HepG2 (cell line): Measurements from ENCODE around the gene ME3. TPM values are rescaled to one million over a fixed set of nuclear protein-coding genes. Genes with fewer than 3 reads are reported as not detected.

ENCODE experiments used
- ATAC-seq: fragments of 200-7000 bp; cut with Tn5 transposase; 3 replicates; pipeline ENCODE4 v1.9.1; 2020; ENCODE audit warnings: mild to moderate bottlenecking, moderate library complexity
- BruUV-seq: library from RNA; stranded (reverse); fragments of 400-500 nt; replicated peaks from 2 replicates; lab custom pipeline; 2021; lab: Mats Ljungman, UMichigan
- CTCF ChIA-PET: fragments of 300-600 bp; formaldehyde crosslinking; extraction: SDS; loops from one replicate; lab custom pipeline; 2021; ENCODE audit warnings: low total read pairs, inconsistent platforms, low intra/inter-chr PET ratio; lab: Yijun Ruan, JAX
- POLR2A ChIA-PET: fragments of 350-600 bp; sonication (Branson Sonifier 250); formaldehyde crosslinking; loops from one replicate; lab custom pipeline; 2020; ENCODE audit warnings: antibody characterized with exemption, inconsistent platforms; lab: Yijun Ruan, JAX
- DNase-seq: peaks from one replicate; pipeline ENCODE4 v3.0.0-alpha.2; 2015; ENCODE audit warnings: low spot score
- FAIRE-seq: peaks from 3 replicates; lab custom pipeline; 2011; peaks lifted over from hg19 to GRCh38; lab: Jason Lieb, UNC
- H2AFZ ChIP-seq: one replicate; pipeline ENCODE4 v1.6.1; 2011; ENCODE audit warnings: low read length, inconsistent platforms
- H3K27ac ChIP-seq: fragments of 300-600 bp; 3 replicates; pipeline ENCODE4 v1.8.0; 2011; ENCODE audit warnings: mixed run types, mild to moderate bottlenecking, mixed read lengths, low read length, inconsistent platforms; ENCODE audit not compliant: insufficient read depth; ENCODE audit errors: extremely low read length
- H3K27me3 ChIP-seq, 2 experiments: fragments of 200-600 bp in 1 of 2; 2 replicates in 1 of 2; 3 replicates in 1 of 2; pipeline versions ENCODE4 v1.6.0 to v1.8.0; 2011; ENCODE audit warnings: low read length in 2 of 2, mild to moderate bottlenecking in 2 of 2, moderate library complexity in 2 of 2, inconsistent platforms in 1 of 2; ENCODE audit not compliant: insufficient read depth in 2 of 2, control insufficient read depth in 1 of 2
- H3K36me3 ChIP-seq, 2 experiments: fragments of 200-600 bp in 1 of 2; replicated peaks in 1 of 2; 2 replicates in 1 of 2; 3 replicates in 1 of 2; pipeline versions ENCODE4 v1.5.1 to v1.8.0; 2011; ENCODE audit warnings: low read length in 2 of 2, inconsistent platforms in 1 of 2; ENCODE audit not compliant: insufficient read depth in 2 of 2, control insufficient read depth in 1 of 2
- H3K4me1 ChIP-seq: 2 replicates; pipeline ENCODE4 v1.5.1; 2012; ENCODE audit warnings: low read length, inconsistent platforms; ENCODE audit not compliant: insufficient read depth
- H3K4me2 ChIP-seq: 2 replicates; pipeline ENCODE4 v1.6.0; 2011; ENCODE audit warnings: low read depth, low read length, inconsistent platforms
- H3K4me3 ChIP-seq, 3 experiments: fragments of 200-600 bp in 1 of 3; sonication (generic), shearing (Covaris generic) in 1 of 3; replicated peaks in 1 of 3; 2 replicates each; pipeline ENCODE4 v1.5.1; 2011 to 2016; ENCODE audit warnings: low read length in 3 of 3, inconsistent platforms in 2 of 3, low read depth in 2 of 3, mild to moderate bottlenecking in 2 of 3, control low read depth in 1 of 3, mixed read lengths in 1 of 3; ENCODE audit not compliant: insufficient read depth in 1 of 3
- H3K79me2 ChIP-seq: one replicate; pipeline ENCODE4 v1.6.1; 2011; ENCODE audit warnings: low read length, inconsistent platforms; ENCODE audit not compliant: insufficient read depth
- H3K9ac ChIP-seq: 2 replicates; pipeline ENCODE4 v1.6.0; 2011; ENCODE audit warnings: mild to moderate bottlenecking, low read depth, low read length, inconsistent platforms; ENCODE audit not compliant: insufficient read depth
- H3K9me3 ChIP-seq: 2 replicates; pipeline ENCODE4 v1.5.1; 2012; ENCODE audit warnings: mild to moderate bottlenecking, low read length
- H4K20me1 ChIP-seq: 2 replicates; pipeline ENCODE4 v1.6.0; 2011; ENCODE audit warnings: inconsistent platforms, mild to moderate bottlenecking, low read length, moderate library complexity; ENCODE audit not compliant: insufficient read depth
- ADNP ChIP-seq: sonication (generic); formaldehyde crosslinking; IDR thresholded peaks from 2 replicates; pipeline ENCODE4 v1.4.0; 2020; ENCODE audit warnings: missing genetic modification reagents
- ARID2 ChIP-seq: sonication (generic); formaldehyde crosslinking; IDR thresholded peaks from 2 replicates; pipeline ENCODE4 v1.8.1; 2022; ENCODE audit warnings: mild to moderate bottlenecking, missing genetic modification reagents, borderline replicate concordance
- CHCHD3 ChIP-seq: sonication (generic); formaldehyde crosslinking; IDR thresholded peaks from 2 replicates; pipeline ENCODE4 v1.8.0; 2022; ENCODE audit warnings: mild to moderate bottlenecking, missing genetic modification reagents, moderate library complexity
- HDAC1 ChIP-seq: sonication (generic); formaldehyde crosslinking; IDR thresholded peaks from 2 replicates; pipeline ENCODE4 v1.5.1; 2020; ENCODE audit warnings: mild to moderate bottlenecking, missing genetic modification reagents
- HMG20A ChIP-seq: IDR thresholded peaks from 2 replicates; pipeline ENCODE4 v1.6.1; 2016; ENCODE audit warnings: borderline replicate concordance
- KLF16 ChIP-seq, 2 experiments: sonication (generic) in 1 of 2; formaldehyde crosslinking in 1 of 2; IDR thresholded peaks; 2 replicates each; pipeline versions ENCODE4 v1.6.1 to v1.8.0; 2016 to 2023; ENCODE audit warnings: missing genetic modification reagents in 2 of 2, missing compliant biosample characterization in 1 of 2
- MTF2 ChIP-seq: sonication (generic); formaldehyde crosslinking; IDR thresholded peaks from 2 replicates; pipeline ENCODE4 v1.5.0; 2020; ENCODE audit warnings: missing genetic modification reagents, borderline replicate concordance
- MYPOP ChIP-seq: sonication (generic); formaldehyde crosslinking; IDR thresholded peaks from 2 replicates; pipeline ENCODE4 v1.8.1; 2023; ENCODE audit warnings: mild to moderate bottlenecking, moderate library complexity, missing genetic modification reagents
- RBAK ChIP-seq: sonication (generic); formaldehyde crosslinking; IDR thresholded peaks from 2 replicates; pipeline ENCODE4 v1.5.1; 2020; ENCODE audit warnings: mild to moderate bottlenecking, missing genetic modification reagents
- SNAI1 ChIP-seq: sonication (generic); formaldehyde crosslinking; IDR thresholded peaks from 2 replicates; pipeline ENCODE4 v1.5.0; 2020; ENCODE audit warnings: mild to moderate bottlenecking, missing genetic modification reagents, borderline replicate concordance
- STAT5B ChIP-seq: sonication (generic); formaldehyde crosslinking; IDR thresholded peaks from 2 replicates; pipeline ENCODE4 v1.4.0; 2020; ENCODE audit warnings: missing genetic modification reagents
- ZBTB49 ChIP-seq: sonication (generic); formaldehyde crosslinking; IDR thresholded peaks from 2 replicates; pipeline ENCODE4 v1.4.0; 2020; ENCODE audit warnings: missing genetic modification reagents, borderline replicate concordance
- ZFP91 ChIP-seq: sonication (generic); formaldehyde crosslinking; IDR thresholded peaks from 2 replicates; pipeline ENCODE4 v1.9.0; 2022; ENCODE audit warnings: missing genetic modification reagents, mild to moderate bottlenecking, borderline replicate concordance
- ZNF160 ChIP-seq: sonication (generic); formaldehyde crosslinking; IDR thresholded peaks from 2 replicates; pipeline ENCODE4 v1.8.0; 2022; ENCODE audit warnings: mild to moderate bottlenecking, inconsistent platforms, missing genetic modification reagents
- ZNF205 ChIP-seq: IDR thresholded peaks from 2 replicates; pipeline ENCODE4 v1.6.1; 2018; ENCODE audit warnings: missing biosample characterization, missing genetic modification reagents
- ZNF224 ChIP-seq: sonication (generic); formaldehyde crosslinking; IDR thresholded peaks from 2 replicates; pipeline ENCODE4 v1.5.0; 2020; ENCODE audit warnings: mild to moderate bottlenecking, missing genetic modification reagents
- ZNF558 ChIP-seq: sonication (generic); formaldehyde crosslinking; IDR thresholded peaks from 2 replicates; pipeline ENCODE4 v1.9.0; 2022; ENCODE audit warnings: mild to moderate bottlenecking, missing genetic modification reagents, borderline replicate concordance
- WGBS: methylation state at CpG from one replicate; pipeline ENCODE4 v1.1.6; 2017; ENCODE audit warnings: low lambda C conversion rate; 5-methylcytosine and 5-hydroxymethylcytosine counted together
- in situ Hi-C: cut with HindIII; loops from 2 replicates; pipeline ENCODE4 v1.10.0; 2017; ENCODE audit warnings: low pct_unique_long_range_greater_than_20kb; ENCODE audit not compliant: extremely low pct_ligation_motif_present
- intact Hi-C: fragments of 100-400 bp; cut with micrococcal nuclease; formaldehyde crosslinking; loops from one replicate; pipeline ENCODE4 v1.10.0; 2022; ENCODE audit not compliant: unreplicated experiment
- polyA plus RNA-seq, 8 experiments: library from polyadenylated mRNA; depleted of rRNA in 3 of 8; stranded (reverse) in 7 of 8; unstranded in 1 of 8; fragments of >200 nt; fragmentation: Illumina TruSeq in 4 of 8; extraction: Trizol in 4 of 8; gene quantifications; 2 replicates each; pipeline versions ENCODE4 v1.2.1 to v1.2.3, GENCODE V29; 2011 to 2016; ENCODE audit warnings: low read depth in 4 of 8, missing spikeins in 1 of 8, mixed read lengths in 1 of 8; ENCODE audit not compliant: insufficient read depth in 1 of 8
- total RNA-seq, 5 experiments: library from RNA; depleted of rRNA; stranded (reverse); fragments of >200 nt; fragmentation: Illumina TruSeq; extraction: Trizol; gene quantifications; 2 replicates each; pipeline ENCODE4 v1.2.3, GENCODE V29; 2016; ENCODE audit warnings: low read depth in 1 of 5

ME3 gene
- total and polyA plus RNA-seq, 2 of the 13 experiments (the other 11 are each of a cell fraction or from before 2014, with no cell fraction given) = not detected

GRCh38 chr11:86627776-86628455, 44.5 kb downstream of the ME3 start:
- no peaks in the 10 kb centered on the region for H3K4me1 ChIP-seq
- H3K4me2 ChIP-seq = no peak overlapping the region
- no peak for FAIRE-seq
- no peaks in the 10 kb centered on the region for H3K79me2 ChIP-seq
- peaks cover 0 to 31% of the 10 kb centered on the region in 2 experiments; a peak in 3 of 5 replicates for H3K27me3 ChIP-seq
- TF ChIP-seq ZNF160 (CRISPR knock-in tag) (no peak), HDAC1 (CRISPR knock-in tag) (no peak), ZBTB49 (no peak), SNAI1 (CRISPR knock-in tag) (no peak), CHCHD3 (no peak), ZNF224 (CRISPR knock-in tag) (no peak), ZNF205 (CRISPR knock-in tag) (no peak), MTF2 (CRISPR knock-in tag) (no peak), MYPOP (CRISPR knock-in tag) (no peak), ADNP (no peak), STAT5B (CRISPR knock-in tag) (no peak), HMG20A (CRISPR knock-in tag) (no peak), ZFP91 (CRISPR knock-in tag) (no peak), ZNF558 (CRISPR knock-in tag) (no peak), KLF16 (CRISPR knock-in tag; IDR thresholded peaks at IDR 0.05) (no peak), ARID2 (CRISPR knock-in tag) (no peak), RBAK (CRISPR knock-in tag) (no peak)
- ChIA-PET POLR2A (no interaction called here), CTCF (no interaction called here)
- H3K9me3 ChIP-seq = no peaks in the 10 kb centered on the region
- in situ Hi-C loops = no loop called here
- no peak for ATAC-seq
- 28% methylated on average over 6 of the region's 7 CpGs for whole genome bisulfite sequencing
- no TSS peak for BruUV-seq
- H3K27ac ChIP-seq = no peak overlapping the region
- no peaks in the 10 kb centered on the region for H3K36me3 ChIP-seq
- H3K4me3 ChIP-seq = no peak overlapping the region
- DNase-seq = no peak
- no peak overlapping the region for H2AFZ ChIP-seq
- intact Hi-C loops = no loop called here
- no peaks in the 10 kb centered on the region for H4K20me1 ChIP-seq
- H3K9ac ChIP-seq = no peak overlapping the region
